HG03103 (cell line): Measurements from ENCODE around the gene FCER1G.

Experiments used
- ATAC-seq: cut with Tn5 transposase; IDR thresholded peaks from one replicate; pipeline ENCODE4 v1.9.1; 2021; ENCODE audit warnings: low read depth; ENCODE audit not compliant: unreplicated experiment

FCER1G gene

DNA sequence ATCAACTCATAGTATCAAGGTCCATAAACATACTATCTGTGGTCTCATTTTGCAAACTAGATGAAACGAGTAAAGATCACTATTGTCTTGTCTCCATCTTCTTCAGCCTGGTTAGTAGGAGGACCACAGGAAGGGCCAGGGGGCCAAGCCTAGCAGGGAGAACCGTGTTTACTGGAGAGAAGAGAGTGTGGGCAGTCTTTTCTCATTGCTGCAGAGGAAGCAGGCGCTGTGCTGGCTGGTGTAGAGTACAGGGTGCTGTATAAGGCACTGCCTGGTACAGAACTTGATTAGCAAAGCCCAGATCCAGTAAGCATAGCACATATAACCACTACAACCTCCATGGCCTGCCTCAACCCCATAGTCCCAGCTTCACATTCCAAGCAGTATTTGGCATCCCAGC is 27.8 kb upstream of the FCER1G start:
- no peak for ATAC-seq

DNA sequence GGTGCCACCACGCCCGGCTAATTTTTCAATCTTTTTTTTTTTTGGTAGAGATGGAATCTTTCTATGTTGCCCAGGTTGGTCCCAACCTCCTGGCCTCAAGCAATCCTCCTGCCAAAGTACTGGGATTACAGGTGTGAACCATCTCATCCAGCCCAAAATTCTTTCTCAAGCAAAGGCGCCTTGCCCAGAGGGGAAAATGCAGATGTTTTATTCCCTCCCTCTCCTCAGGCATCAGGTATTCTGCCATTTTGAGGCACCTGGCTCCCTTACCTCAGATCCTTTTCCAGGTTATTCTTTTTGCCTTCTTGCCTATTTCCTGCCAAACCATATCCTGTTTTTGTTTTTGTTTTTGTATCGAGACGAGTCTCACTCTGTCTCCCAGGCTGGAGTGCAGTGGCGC is 26.7 kb upstream of the FCER1G start:
- no peak for ATAC-seq

DNA sequence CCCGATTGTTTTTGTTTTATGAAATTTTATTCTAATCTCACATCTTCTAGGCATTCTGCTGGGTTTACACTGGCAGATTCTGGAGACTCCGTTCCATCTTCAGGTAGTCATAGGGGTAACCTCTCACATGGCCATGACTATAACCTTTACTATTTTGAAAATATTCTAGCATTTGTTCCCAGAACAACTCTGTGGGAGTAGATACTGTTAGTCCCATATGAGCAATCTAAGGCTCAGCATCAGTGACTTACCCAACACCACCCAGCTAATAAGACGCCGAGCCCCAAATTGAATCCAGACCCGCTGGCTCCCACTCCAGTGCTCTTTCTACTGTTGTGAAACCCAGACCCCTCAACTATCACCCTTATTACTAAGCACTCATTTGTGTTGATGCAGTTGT is 26.1 kb upstream of the FCER1G start:
- no peak for ATAC-seq

DNA sequence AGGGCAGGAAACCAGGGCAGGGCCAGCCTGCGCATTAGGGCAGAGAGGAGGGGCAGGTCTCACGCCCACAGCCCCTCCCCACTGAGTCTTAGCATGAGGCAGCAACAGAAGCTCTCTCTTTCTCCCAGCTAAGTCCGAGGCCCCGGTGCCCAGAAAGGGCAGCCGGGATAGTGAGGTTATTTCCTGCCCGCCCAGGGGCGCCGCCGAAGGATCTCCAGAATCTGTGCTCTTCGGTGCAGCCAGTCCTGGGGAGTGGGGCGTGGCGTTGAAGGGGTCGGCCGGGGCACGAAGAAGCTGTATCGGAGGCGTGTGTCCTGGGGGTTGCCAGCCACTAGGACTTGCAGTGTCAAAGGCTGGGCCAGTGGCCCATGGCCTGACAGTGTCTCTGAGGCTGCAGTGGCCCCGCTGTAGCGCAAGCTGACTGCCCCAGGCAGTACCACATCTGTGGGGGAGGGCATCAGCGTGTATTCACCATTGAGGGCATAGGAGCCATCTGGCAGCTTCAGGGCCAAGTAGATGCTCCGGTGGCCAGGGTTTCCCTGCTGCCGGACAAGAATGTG is 24.1 kb upstream of the FCER1G start:
- ATAC-seq, result no peak

DNA sequence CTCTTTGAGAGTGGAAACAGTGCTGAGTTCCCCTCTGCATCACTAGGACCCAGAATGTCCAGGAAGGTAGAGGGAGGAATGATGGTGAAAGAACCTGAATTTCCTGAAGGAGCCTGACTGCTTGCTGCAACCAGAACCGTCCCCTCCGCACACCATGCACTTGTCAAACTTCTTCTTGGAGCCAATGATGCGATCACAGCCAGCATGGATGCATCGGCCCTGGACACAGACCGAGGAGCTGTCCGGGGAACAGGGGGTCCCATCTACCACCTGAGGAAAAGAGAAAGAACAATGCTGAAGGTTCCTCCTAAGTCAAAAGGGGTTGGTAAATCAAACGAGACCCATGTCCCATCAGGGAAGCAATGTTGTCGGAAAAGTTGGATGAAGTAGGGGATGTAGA is 23.1 kb upstream of the FCER1G start:
- no peak for ATAC-seq

DNA sequence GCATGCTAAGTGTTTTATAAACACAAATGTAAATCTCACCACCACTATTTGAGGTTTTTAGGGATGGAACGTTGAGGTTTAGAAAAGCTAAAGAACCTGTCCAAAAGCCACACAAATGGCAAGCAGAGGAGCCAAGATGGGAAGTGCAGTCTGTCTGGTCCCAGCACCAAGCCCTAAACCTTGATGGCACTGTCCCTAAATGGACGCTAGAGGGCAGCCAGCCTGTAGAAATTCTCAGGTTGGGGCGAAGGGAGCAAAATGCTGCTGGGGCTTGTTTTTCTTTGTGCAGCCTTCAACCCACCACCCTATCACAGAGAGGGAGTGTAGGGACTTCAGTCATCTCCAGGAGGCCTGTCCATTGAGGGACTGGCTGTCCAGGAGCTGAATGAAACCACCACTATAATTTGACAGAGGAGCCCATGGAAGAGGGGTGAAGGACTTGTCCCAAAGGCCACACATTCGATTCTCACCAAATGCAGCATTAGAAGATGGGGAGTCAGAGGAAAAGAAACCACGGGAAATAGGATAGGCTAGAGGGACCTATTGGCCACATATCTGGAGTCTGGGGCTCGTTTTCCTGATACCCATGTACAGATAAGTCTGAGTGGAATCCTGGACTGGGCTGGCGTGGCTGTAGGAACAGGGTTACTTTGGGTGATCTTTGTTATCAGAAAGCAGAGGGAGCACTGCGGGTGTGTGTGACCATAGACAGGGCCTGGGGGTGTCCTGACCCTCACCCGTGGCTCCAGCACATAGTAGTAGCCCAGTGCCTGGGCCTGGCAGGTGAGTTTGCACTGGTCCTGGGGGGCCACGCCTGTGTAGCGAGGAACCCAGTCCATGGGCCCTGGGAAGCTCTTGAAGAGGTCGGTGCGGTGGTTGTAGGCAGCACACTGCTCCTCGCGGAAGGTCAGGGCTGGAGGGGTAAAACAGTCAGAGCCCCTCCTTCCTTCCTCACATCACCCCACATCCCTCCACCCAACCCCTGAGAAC is 22.3 kb upstream of the FCER1G start:
- no peak for ATAC-seq

DNA sequence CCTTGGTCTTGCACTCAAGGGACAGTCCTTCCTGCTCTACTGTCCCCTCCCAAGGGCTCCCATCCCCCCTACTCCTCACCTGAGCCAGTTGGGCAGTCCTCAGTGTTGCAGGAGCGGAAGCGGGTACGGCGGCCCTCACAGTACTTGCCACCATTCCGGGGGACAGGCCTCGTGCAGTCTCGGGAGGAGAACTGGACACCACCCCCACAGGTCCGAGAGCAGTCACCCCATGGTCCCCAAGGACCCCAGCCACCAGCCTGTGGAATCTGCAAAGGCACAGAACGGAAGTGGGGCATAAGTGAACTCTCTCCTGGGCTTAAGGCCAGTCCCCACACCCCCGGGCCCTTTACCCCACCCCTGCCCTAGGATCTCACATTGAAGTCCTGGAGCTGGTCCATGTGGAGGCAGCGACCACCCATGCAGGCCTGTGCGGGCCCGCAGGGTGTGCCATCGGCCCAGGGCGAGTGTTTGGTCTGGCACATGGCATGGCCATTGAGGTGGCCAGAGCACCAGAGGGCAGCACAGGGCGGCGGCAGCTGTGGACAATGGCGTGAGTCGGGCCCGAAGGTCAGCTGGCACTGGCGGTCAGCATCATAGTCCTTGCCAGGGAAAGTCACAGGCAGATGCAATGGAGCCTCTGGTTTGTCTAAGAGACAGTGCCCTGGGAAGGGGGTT is 21.4 kb upstream of the FCER1G start:
- ATAC-seq, result no peak

DNA sequence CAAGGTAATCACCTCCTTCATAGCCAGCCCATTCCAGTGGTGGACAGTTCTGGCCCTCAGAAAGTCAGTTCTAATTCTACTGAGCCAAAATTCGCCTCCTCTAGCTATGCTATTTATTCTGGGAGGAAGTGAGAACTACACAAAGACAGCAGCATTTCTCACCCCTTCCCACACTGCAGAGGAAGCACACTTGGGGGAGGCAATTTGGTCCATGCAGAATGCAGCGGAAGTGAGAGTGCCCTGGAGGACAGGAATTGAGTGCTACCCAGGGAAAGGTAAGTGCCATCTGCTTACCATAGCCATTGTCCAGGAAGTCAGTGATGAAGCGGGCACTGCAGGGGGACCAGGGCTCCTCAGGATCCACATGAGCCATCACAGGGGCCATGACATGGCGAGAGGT is 19.9 kb upstream of the FCER1G start:
- no peak for ATAC-seq

DNA sequence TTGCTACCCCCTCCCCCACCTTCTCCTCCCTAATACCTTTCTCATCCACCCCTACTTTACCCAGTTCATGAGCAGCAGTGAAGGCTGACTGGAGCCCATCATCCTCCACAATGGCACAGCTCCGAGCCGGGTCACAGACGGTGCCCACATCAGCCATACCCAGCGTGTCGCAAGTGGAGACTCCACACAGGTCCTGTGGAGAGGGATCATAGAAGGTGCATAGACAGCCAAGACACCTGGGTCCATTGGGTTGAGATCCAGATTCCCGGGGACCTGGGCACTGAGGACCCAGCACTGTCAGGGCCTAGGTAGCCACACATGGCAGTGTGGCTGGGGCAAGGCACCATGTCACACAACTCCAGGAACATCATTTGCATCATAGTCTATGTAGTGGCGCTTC is 19.0 kb upstream of the FCER1G start:
- ATAC-seq, result no peak

DNA sequence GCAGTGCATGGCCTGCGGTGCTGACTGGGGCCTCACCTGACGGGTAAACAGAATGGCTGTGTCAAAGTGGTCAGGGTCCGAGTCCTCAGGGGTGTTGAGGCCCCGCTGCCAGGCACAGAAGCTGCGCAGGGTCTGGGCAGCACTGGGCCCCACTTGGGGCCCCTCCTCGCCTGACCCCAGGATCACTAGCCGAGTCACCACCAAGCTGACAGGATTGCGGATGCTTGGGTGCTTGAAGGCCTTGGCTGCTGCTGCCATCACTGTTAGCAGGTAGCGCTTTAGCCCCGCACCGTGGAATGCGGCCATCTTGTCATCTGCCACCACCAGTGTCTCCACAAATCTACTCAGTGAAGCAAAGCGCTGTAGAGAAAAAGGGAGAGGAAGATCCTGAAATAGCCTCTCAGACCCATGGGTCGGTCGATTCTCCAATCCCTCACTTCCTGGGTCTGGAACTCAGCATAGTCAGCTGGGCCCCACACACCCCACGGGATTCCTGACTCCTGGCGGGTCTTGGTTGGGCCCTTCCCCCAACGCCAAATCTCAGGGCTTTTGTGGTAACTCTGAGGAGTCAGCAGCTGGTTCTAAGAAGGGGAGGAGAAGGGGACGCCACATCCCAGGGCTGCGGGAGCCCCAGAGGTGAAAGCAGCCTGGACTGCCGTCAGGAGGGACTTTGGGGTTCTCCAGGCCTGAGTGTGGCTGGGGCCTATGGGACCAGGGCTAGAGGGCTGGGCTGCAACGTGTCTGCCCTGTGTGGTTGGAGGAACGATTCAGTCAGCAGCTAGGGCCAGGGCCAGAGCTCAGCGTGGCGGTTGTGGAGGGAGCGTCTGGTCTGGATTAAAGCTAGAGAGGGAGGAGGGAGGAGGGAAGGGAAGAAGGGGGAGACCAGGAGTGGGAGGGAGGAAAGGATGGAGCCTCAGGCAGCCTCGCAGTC is 18.3 kb upstream of the FCER1G start:
- no peak for ATAC-seq

DNA sequence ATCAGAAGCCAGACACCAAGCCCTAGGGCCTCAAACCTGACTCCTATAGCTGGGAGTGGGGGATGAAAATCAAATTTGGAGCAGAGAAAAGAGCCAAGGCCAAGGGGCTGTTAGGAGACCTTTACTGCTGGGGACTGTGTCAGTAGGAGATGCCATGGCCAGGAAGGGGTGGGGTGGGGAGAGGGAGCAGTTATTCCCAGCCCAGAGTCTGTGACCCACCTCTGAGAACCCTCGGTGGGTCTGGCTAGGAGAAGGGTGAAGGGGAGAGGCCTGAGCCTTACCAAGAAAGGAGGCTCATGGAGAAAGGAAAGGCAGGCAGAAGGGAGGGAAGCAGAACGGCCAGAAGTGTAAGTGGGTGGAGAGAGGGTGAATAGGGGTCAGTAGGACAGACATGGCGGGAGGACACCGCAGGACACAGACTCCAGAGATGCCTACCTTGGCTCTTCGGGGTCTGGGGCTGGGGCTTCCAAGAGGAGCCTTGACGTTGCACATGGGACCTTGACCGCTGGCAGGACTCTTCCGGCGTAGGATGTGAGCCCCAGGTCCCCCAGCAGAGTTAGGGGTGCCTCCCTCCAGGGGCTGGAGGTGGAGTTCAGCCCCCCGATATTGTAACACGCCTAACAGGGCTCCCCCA is 17.4 kb upstream of the FCER1G start:
- no peak for ATAC-seq

DNA sequence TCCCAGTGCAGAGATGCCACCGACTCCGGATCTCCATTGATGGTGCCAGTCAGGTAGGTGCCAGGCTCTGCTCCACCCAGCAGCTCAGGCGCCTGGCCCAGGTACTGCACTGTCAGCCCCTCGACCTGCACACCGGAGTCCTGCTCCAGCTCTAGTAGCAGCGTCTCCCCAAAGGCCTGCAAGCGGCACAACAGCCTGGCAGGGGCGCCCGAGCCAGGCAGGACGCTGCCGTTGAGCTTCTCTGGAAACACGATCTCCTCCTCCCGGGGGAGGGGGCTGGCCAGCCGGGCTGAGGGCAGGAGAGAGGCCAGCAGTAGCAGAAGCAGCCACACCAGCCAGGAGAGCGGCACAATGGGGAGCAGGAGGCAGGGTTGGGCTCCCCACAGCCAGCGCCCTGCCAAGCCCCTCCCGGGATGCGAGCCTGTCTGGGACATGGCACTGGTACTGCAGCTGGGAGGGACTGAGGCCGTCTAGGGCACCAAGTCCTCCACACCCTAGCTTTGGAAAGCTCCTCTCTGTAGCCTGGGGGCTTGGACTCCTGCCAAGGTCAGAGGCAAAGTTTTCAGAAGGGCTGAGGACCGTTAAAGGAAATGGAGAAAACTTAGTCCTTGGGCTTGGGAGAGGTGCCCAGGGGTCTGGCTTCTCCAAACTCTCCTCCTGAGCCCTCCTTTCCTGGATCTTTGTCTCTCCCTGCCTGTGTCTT is 16.8 kb upstream of the FCER1G start:
- no peak for ATAC-seq

DNA sequence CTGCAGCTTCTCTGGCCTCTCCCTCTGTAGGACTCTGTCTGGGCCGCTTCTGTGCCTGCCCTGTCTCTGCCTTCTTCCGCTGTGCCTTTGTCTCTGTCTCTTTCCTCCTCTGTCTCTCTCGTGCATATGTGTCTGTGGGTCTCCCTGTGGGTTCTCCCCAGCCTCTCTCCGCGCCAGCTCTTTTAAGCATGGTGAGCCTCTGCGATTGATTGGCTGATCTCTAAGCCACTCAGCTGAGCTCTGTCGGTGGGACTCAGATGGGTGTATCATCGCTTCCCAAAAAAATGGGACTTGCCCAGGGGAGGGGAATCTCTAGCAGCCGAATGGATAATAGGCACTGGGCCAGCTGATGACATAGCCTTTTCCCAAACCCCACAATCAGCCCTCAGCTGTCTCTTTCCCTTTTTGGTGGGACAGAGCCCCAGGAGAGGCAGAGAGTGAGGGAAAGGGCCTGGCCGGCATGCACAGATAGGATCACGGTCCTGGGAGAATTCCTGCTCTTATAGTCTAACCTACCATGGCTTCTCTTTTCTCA is 16.1 kb upstream of the FCER1G start, which contains the start of gene ADAMTS4:
Gene ADAMTS4 (minus strand): TSS at position 158 of the 535 bp plus-strand sequence. CDS start 427 bp downstream, outside the sequence.
- ATAC-seq, result no peak

DNA sequence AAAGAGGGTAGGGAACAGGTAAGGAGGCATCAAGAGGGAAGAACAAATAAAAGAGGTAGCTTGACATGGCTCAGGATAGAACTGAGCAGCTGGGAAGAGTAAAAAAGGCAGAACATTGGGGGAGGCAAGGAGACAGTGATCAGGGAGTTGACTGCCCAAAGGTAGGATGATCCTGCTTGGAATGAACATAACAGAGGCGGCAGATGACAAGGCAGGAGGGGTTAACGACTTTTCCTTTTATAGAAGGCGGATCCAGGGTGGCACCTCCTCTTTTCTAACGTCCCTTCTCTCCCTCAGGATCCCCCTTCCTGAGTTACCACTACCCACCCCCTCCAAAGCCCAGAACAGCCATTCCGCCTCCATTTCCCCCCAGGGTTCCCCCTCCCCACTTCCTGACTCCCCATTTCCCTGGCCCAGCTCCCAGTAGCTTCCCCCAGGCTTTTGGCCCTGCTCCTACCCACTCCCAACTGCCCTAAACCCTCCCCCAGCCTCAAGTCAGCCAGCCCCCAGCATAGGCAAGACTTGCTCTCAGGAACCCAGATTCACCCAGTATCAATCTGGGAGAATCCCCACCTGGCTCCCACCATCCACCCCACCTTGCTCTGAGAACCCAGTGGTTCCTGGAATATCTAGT is 15.5 kb upstream of the FCER1G start:
- ATAC-seq, result no peak

DNA sequence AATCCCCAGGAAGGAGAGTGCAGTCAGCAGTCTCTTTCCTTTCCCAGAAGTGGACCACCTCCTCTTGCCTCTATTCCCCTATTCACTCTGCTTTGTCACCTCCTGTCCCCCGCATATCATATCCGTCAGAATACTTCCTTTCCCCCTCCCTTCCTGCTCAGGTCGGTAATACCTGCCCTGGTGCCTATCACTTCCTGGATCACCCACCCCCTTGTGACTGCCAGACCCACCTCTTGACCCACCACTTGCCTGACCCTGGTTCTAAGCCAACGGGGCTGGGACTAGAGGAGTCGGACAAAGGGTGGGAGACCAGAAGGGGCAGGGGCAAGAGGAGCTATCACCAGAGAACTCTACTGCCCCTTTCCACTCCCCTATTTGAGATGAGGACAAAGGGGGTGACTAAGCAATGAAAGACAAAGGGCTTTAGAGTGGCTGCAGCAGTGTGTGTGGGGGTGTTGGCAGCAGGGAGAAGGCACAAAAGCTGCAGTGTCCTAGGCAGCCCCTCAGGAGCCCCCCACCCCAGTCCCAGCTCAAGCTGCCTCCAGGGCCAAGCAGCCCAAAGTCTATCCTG is 14.6 kb upstream of the FCER1G start:
- no peak for ATAC-seq

DNA sequence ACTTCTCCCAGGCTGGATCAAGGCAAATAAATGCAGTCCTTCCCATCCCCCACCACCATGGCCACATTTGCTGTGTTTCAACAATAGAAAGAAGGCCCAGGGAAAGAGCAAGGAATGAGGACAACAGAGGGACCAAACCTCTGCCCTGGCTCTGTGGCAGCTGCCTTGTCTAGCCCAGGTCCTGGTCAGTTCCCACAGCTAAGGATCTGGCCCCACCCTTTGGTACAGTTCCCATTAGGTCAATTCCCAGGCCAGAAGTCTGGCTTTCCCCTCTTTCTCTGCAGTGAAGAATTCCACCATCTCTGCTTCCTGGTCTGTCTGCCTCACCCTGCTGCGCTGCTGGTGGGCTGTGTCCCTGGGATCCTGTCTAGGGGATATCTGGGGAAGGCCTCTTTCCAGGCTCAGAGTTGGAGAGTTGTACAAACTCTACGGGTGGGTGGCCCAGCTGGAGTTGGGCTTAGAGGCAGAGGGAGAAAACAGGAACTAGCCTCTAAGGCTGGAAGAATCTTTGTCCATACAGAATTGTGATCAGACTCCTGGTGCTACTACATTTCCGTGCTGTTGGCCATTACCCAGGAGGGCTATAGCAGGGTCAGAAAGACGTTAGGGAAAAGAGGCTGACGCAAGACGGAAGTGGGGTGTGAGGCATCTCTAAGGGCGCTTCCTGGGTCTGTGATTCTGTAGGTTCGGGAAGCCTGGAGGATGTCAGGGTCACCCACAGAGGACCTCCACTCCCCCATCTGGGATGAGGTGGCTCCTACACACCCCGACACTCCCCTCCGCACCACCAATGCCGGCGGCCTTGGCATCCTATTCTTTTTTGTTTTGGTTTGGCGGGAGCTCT is 13.9 kb upstream of the FCER1G start:
- no peak for ATAC-seq
